Left forelimb (tissue), 1 donor: ENCODE data around the gene C10orf120.

ENCODE experiments used
- DNase-seq: peaks from one replicate; pipeline ENCODE4 v3.0.0-alpha.2; 2018; ENCODE audit warnings: low spot score

C10orf120 gene

DNA sequence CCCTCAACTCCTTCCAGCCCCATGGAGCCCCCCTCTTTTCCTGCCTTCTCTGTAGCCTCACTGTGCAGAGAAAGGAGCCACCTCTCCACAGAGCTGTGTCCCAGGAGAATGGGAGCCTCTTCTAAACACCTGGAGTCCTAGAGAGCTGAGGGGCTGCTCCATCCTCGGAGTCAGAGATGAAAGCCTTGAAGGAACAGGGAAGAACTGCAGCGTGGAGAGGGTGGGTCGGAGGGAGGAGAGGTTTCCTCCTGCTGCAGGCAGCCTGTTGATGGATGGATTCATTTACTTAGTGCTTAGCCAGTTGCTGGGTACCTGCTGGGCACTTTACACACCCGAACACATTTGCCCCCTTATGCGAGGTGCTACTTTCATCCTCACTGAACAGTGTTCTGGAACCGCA lies 39.0 kb downstream of the C10orf120 start:
- no peak for DNase-seq

DNA sequence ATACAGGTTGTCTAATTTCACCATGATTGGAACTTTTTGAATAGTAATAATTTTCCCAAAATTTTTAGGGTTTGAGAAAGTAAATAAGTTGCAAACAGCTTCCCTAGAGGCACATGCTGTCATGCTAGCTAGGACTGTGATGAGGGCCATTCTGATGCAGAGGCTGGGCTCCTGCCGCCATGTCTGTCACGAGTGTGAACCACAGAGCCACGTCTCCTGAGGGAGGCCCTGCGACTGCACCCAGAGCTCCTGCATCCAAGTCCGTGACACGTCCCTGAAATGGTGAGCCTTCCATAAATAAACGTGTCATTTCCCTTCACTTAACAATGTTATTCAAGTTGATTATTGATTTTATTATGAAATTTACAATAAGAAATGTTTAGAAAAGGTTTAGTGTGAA lies 40.0 kb downstream of the C10orf120 start:
- no peak for DNase-seq

DNA sequence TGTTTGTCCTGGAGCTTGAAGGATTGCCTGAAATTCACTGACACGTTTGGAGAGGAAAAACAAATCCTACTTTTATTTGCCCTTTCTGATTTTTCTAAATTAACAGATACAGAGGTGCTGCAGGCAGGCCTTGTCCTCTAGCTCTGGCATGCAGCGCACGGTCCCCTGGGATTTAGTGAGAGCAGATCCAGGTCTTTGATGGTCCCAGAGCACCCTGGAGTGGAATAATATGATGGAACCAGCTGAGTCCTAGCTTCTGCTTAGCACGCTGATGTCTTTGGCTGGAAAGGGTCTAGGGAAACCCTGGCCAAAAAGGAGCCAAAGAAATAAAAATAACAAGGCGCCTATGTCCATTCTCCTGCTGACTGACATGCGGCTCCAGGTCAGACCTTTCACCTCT lies 40.5 kb downstream of the C10orf120 start:
- peak; percentile 51 for DNase-seq

DNA sequence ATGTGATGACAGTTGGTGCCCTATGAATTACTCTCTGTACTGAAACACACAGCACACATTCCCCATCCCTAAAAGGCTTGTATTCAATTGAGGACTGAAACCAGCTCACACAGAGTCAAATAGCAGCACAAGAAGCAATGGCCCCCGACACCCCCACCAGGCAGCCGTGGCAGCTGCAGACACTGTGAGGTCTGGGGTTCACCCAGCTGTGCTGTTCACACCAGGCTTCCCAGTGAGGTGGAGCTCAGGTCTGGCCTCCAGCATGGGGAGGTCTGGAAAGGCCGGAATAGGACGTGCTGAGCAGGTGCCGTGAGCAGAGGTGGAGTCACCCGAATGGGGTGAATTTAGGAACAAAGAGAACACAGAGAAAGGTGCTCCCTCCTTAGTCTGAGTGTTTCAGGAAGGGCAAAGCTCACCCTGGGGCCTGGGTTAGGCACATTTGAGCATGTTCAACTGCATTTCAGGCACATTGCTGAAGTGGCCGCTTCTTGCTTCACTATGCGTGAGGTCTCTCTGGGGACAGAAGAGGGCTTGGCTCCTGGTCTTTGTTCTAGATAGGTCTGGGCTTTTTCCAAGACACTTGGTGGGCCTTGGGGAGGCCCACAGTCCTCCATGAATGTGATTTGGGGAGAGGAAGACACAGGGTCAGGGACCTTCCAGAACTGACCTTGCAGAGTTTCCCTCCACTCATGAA lies 41.1 kb downstream of the C10orf120 start:
- DNase-seq: no peak

DNA sequence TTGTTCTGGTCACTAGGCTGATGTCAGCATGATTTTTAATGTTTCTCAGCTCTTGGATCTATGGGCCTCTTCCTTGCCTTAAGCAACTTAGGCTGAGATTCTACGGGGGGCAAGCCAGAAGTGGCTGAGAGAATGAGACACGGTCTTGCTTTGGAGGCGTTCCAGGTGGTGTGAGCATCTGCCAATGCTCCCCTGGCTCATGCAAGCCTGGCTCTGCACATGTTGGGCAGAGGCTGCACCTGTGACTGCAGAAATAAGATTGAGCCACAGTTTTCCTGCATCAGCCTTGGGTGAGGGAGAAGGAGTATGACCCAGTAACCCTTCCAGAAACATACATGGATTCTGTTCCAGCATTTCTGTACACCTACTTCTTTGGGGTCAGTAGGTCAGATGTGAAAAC lies 41.9 kb downstream of the C10orf120 start:
- DNase-seq: no peak

DNA sequence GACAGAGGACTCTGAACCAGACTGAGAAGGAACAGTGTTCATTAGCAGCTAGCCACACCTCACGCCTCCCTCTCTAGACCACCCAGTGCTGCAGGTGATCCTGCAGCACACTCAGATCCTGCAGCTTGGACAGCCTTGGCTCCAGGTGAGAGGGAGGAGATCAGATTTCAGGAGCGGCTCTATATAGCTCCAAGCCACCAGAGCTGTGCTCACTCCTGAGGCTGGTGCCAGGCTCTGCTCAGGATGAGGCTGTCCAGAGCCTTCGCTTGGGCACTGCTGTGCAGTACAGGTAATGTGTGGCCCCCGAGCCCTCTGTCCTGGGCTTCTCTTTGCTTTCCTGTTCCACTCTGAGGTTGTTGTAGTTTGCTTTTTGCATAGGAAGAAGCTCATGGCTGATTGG lies 42.4 kb downstream of the C10orf120 start:
- DNase-seq: no peak

DNA sequence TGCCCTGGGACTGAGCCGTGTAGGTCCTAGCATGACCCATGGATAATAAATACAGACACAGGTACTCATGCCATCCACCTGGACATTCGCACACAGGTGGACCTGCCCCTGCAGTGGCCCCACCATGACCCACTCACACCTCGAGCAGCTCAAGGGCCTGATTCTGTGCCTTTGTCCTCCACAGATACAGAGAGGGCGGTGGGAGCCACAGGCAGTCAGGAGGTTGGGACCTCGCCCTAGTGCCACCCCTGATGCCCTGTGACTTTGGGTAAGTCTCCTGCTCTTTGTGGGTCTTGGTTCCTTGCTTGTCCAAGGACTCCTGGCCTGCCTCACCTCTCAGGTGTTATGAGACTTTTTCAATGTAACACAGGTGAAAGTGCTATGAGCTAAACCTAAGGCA lies 42.9 kb downstream of the C10orf120 start:
- DNase-seq: no peak

DNA sequence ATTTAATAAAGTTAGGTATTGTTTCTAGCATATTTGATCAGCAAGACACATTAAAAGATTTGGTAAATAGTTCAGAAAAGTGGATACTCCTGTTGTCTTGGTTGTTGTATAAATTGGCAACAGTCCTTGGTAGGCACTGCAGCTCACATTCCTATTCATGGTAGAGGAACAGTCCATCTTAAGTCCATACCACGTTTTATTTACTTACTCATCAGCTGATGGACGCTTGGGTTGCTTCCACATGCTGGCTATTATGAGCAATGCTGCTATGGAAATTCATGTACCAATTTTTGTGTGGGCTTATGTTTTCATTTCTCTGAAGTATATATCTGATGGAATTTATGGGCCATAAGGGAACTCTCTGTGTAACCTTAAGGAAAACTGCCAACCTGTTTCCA lies 43.3 kb downstream of the C10orf120 start:
- DNase-seq: no peak

DNA sequence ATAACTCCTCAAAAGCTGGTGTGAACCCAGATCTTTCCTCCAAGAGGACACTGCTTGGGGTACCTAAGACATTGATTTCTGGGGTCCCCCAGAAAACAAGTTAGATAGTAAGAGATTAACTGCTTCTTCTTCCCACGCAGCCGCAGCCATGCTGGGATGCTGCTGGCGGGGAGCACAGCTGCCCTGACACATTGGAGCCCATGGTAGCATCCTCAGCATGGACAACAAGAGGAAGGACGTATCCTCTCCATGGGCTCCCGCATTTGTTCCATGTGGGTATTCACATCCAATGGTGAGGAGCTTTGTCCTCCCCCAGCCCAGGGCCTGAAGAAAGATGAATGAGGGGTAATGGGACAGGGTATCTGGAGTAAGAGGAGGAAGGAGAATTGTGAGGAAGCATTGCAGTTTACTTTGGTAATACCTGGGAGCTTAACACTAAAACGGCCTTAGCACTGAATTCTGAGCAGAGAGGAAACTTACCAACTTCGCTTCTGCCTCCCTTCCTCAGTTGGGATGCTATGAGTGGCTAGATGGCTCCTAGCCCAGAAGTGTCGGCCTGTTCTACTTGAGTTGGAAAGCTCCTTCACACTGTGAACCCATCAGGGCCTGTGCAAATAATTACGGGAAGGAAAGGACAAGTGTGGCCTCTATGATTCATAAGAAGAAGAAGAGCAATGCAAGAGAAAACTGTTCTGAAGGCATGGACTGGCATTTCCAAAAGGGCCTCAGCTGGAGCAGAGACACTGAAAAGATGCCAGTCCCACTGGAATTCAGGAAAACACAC lies 43.9 kb downstream of the C10orf120 start:
- DNase-seq: no peak

DNA sequence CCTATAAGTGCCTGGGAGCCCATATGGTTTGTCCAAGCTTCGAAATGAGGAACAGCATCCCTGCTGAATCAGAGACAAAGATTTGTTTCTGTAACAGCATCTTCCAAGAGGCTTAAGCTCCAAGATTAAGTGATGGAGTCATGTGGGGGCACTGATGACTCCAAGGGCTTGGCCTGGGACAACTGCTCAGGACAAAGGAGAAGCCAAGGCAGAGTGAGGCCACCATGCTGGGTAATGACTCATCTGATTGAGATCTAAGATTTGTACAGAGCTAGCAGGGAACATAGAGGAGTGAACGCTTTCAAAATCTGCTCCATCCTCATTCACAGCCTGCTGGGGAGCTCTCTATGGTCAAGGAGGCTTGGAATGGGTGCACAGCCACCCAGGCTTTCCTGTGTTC lies 49.3 kb downstream of the C10orf120 start:
- no peak for DNase-seq

DNA sequence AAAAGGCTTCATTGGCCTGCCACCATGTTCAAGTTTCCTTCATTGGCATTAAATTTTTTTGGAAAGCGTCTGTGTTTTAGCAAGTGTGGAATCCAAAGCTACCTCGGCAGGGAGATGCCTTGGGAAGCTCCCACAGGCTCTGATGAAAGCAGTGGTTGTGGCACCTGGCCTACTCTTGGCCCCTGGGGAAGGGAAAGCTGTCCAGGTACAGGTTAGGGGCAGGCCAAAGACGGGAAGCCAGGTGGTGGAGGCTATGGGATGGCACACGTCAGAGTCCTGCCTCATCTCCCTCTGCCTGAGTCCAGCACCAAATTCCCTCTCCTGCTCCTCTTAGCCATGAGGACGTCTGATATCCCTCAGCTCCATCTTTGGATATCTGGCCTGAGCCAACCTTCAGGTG lies 49.7 kb downstream of the C10orf120 start:
- DNase-seq: peak; percentile 5

DNA sequence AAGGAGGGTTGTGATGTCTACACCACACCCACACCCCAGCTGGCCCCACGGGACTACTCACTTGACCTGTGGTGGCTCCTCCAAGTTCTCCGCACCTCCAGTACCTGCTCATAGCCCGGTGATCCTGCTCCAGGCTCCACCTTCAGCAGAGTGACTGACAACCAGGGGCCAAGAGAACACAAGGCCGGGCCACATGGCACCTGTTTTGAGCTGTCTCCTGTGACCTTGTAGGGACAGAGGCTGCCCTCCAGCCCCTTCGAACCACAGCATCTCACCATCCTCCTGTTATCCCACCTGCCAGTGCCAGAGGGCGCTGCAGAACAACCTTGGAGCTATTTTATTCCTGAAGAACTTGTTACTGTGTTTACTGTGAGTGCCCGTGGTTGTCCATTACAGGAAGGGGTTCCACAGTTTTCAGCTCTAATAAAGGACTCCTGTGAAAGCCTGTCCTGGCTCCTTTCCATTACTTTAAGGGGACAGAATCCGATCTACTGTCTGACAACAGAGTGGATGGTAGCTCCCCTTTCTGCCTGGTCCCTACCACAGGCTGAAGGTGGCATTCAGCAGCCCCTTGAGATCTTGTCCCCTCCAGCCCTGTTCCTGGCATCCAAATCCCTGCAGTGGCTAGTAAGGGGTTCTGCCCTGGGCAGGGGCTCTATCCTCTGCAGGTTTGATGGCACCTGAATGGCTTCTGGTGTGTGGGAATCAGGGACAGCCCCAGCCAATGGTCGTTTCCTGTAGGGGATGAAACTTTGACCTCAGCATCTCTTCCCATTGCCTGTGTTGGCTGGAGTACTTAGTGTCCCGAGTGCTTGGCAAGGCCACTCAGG lies 50.8 kb downstream of the C10orf120 start:
- no peak for DNase-seq
